CD4-positive, alpha-beta T cell treated with Interleukin-15 for 1 hour (primary cell): ENCODE data around the gene PI4KA.
"Not testable (repeated sequence)": the region's sequence is repeated elsewhere in the genome, so short reads cannot be mapped to it uniquely, and the experiment has no call there.

Experiments
- DNase-seq: peaks from one replicate; pipeline ENCODE4 v3.0.0-alpha.2; 2020

PI4KA gene

DNA sequence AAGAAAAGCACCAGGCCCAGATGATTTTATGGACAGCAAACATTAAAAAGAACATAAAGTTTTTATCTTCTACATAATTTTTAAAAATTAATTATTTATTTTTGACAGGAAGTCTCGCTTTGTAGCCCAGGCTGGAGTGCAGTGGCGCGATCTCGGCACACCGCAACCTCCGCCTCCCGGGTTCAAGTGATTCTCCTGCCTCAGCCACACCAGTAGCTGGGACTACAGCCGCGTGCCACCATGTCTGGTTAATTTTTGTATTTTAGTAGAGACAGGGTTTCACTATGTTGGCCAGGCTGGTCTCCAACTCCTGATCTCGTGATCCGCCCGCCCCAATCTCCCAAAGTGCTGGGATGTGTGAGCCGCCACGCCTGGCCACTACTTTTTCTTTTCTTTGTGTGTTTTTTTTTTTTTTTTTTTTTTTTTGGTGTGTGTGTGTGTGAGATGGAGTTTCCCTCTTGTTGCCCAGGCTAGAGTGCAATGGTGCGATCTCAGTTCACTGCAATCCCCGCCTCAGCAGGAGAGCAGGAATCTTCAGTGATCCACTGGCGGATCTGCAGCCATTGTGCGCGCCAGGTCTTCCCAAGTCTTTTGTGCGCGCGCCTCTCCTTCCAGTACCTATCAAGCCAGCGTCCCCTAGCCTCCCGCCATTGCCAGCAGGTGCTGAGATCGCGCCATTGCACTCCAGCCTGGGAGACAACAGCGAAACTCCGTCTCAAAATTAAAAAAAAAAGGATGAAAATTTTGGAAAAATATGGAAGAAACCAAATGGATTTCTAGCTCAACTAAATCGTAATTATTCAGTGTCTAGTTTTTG lies 171.0 kb downstream of the PI4KA start:
- not testable (repeated sequence) for DNase-seq

- DNase-seq: not testable (repeated sequence)
Observed at GRCh38 chr22:20685764-20686163, 172.8 kb downstream of the PI4KA start.

DNA sequence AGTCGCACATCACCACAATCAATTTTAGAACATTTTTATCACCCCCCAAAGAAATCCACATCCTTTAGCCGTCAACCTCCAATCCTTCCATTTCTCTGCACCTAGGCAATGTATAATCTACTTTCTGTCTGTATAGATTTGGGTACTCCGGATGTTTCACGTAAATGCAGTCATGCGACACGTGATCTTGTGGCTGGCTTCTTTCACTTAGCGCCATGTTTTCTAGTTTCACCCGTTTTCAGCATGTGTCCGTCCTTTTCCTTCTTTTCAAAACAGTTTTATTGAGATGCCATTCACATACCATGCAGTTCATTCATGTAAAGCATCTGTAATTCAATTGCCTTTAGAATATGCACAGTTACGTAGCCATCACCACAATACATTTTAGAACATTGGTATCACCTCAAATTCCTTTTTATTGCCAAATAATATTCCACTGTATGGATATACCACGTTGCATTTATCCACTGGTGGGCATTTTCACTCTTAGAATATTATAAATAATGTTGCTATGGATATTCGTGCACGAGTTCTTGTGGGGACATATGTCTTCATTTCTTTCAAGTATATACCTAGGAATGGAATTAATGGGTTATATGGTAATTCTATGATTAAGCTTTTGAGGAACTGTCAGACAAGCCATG lies 179.7 kb downstream of the PI4KA start:
- not testable (repeated sequence) for DNase-seq

GRCh38 chr22:20677684-20678242 lies 180.8 kb downstream of the PI4KA start:
- DNase-seq: no peak

- not testable (repeated sequence) for DNase-seq
Observed at GRCh38 chr22:20675613-20676012, 183.0 kb downstream of the PI4KA start.

GRCh38 chr22:20674998-20675397 lies 183.6 kb downstream of the PI4KA start:
- DNase-seq: no peak

DNA sequence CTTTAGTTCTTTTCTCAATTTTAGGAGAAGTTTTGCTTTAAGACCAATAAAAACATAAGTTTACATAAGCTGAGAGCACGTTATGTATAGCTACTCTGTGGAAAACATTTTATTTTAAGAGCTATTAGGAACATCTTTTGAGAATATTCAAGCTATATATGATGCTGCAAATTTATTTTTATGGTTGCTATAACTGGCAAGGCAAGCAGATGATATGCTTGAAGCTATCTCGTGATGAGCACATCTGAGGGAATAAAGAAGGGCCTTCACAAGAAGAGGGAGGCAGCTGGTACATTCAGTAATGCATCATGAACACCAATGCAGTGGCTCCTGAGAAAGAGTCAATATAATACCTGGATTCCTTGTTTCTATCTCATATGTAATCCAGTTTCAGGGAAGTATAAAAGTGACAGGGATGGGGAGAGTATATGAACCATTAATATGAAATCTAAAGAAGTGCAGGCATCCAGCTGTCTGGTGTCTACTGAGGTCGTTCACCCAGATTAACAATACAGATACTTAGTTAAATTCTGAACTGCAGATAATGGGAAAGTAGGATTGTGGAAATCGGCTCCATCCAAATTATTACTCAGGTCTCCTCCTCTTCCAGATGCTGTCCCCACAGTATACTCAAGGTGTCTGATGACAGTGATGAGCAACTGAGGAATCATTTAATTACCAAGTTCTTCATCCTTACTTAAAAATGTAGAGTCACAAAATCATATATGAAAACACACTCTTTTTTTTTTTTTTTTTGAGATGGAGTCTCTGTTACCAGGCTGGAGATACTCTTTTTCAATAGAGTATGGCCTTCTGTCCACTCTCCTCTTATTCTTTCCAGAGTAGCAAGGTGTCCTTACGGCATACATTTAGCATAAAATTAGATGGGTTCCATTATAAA lies 185.1 kb downstream of the PI4KA start:
- no peak for DNase-seq

DNA sequence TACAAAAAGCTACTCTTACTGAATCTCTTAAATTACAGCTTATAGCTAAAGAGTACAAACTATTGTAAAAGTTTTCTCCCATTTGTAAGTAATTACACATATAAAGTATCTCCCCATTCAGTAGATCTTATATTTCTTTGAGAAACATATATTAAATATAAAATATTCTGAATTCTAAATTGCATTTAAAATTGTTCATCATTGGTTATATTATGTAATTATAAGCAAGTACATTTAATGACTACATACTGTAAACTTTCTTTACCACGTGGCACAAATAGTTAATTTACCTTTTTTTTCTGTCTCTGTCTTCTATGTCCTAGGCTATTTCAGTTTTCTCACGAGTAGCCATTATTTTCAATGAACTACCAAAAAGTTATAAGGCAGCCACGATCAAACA lies 185.9 kb downstream of the PI4KA start:
- DNase-seq: no peak

DNA sequence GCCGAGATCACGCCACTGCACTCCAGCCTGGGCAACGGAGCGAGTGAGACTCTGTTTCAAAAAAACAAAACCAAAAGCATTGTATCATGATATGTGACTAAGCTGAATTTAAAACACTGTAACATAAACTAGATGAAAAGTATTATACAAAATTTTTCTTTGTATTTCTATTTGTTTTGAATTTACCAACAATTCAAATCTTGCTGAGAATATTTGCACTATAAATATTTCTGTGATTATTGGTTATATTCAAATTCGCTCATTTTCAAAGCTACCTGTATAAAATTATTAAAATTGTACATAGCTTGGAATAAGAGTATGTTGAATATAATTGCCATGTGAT lies 186.6 kb downstream of the PI4KA start:
- no peak for DNase-seq

- no peak for DNase-seq
Observed at GRCh38 chr22:20671409-20672081, 187.1 kb downstream of the PI4KA start.

DNA sequence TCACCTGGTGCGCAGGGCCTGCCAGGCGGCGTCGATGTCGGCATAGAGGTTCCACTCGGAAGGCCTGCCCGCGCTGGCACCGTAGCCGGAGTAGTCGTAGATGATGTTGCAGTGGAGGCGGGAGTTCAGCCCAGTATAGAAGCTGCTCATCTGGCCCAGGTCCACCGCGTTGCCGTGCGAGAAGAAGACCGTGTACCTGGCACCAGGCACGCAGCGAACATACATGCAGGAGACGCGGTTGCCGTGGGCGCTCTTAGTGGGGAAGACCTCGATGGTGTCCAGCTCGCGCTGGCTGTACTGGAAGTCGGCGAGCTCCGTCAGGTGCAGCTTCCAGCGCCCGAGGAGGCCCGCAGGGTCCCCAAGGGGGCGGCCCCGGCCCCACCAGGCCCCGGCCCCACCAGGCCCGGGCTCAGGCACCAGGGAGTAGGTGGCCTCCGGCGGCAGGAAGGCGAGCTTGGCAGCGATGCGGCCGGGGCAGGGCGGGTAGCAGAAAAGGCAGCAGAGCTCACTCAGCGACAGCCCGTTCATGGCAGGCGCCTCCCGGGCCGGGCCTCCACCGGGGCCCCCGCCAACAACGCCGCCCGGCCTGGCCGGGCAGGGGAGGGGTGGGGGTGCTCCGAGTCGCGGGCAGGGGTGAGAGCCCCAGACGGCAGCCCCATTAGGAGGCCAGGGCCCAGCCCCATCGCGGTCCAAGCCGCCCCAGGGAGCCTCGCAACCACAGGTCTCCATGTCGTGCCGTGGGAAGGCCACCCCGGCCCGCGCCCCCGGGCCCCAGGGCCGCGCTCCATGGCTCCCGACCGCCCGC lies 188.0 kb downstream of the PI4KA start:
- not testable (repeated sequence) for DNase-seq

DNA sequence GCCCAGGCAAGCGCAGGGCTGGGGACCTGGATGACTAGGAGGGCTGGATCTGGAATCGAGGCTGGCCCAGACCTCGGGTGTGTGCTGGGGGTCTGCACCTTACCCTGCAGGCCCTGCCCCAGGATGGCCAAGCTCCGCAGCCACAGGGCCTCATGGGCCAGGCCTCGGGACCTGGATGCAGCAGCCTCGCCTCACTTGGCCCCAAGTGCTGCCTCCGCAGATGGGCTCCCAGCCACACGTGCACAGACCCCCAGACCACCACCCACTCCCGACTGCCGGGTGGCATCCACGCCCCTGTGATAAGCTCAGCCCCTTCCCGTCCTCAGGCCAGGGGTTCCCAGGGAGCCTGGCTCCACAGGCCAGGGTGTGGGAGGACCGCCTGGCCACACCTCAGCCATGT lies 188.7 kb downstream of the PI4KA start:
- not testable (repeated sequence) for DNase-seq

GRCh38 chr22:20669471-20669870 lies 189.1 kb downstream of the PI4KA start:
- not testable (repeated sequence) for DNase-seq

DNA sequence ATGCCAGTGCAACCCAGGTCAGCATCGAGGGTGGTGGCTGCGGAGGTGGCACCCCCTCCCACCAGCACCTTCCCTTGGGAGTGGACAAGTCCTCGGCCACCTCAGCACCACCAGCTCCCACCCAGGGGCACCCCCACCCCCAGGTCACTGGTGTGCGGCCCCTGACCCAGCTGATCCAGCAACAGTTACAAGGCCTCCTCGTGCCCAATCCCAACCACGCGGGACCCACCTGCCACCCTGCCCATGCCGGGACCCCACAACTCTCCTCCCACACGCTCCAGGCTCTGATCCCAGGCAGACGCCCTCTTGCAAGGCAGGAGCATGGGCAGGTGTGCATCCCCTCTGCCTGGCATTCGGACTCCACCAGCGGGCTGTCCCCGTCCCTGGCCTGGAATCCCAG lies 189.8 kb downstream of the PI4KA start:
- not testable (repeated sequence) for DNase-seq

DNA sequence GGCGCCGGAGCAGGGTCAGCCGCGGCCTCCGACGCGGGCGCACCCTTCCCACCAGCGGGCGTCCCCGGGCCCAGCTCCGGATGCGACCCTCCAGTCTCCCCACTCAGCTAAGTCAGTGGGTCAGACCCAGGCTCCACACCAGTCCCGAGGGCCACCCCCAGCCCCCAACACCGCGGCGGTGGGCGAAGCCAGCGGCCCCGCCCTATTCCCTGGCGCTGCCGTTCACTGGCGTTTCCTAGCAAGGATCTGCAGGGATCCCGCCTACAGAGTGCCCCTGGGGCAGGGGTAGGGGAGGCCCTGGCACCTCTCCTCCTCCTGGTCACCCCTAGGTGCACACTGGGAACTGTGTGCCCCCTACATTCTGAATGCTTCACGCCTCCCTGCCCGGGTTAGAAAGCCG lies 190.4 kb downstream of the PI4KA start:
- DNase-seq: not testable (repeated sequence)

GRCh38 chr22:20667548-20667947 lies 191.1 kb downstream of the PI4KA start:
- not testable (repeated sequence) for DNase-seq

DNA sequence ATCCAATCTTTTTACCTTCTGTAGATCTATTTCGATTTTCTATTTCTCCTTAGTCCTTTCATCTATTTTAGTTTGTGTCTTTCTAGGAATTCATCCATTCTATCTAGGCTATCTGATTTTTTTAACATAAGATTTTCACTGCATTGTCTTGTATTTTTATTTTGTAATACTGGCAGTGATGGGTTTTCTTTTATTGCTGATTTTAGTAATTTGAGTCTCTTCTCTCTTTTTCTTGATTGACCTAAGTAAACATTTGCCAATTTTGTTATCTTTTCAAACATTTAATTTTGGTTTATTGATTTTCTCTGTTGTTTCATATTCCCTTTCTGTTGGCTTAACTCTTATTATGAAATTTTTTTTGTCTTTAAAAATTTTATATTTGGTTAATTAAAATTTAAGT lies 192.1 kb downstream of the PI4KA start:
- DNase-seq: no peak

DNA sequence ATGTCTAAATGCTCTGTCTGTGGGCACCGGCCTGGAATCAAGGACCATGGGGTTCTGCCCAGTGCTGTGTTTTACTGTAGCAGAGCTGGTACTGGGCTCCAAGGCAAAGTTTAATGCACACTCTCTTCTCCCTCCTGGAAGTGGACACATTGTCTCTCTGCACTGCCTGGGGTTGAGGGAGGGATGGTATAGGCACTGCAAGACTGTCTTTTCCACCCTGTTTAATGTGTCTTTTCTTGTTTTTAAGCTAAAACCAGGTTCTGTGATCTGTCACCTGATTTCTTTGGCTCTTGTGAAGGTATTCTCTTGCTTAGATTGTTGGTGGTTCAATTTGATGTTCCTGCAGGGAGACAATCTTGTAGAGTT lies 194.0 kb downstream of the PI4KA start:
- DNase-seq: no peak

GRCh38 chr22:20663941-20664593 lies 194.5 kb downstream of the PI4KA start:
- no peak for DNase-seq

- no peak for DNase-seq
Observed at GRCh38 chr22:20663137-20663828, 195.3 kb downstream of the PI4KA start.
